ENCODE measurements around the gene SENP1. TPM values are rescaled to one million over a fixed set of nuclear protein-coding genes. Genes with fewer than 3 reads are reported as not detected.

Gene SENP1
- polyA plus RNA-seq, 2 of the 4 experiments (the other 2 are of a cell fraction): 13.9 to 49.3 TPM

DNA sequence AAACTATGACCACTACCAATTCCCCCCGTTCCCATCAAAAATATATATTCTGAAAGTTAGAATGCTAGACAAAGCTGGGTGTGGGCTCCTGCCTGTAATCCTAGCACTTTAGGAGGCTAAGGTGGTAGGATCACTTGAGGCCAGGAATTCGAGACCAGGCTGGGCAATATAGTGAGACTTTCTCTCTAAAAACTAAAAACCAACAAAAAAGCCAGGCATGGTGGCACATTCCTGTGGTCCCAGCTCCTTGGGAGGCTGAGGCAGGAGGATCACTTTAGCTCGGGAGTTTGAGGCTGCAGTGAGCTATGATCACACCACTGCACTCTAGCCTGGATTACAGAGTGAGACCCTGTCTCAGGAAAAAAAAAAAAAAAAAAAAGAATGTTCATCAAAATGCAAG is 52.8 kb downstream of the SENP1 start:
- no peak overlapping the region for H3K27ac ChIP-seq
- no peak for FAIRE-seq

DNA sequence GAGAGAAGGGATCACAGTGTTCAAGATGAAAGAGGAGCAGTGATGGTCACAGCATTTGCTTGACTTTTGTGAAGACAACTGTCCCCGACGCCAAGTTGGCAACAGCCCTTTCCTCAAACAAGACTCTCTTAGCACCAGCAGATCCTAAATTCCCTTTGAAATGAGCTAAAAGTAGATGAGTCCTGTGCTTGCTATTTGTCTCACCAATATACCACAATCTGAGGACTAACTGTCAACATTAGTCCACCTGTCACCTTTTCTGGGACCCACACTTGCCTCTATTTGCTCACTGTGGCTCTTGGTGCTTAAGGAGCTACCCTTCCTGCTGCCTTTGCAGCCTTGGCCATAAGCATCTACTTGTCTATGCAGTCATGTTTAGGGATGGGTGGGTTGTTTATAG is 54.2 kb downstream of the SENP1 start:
- H3K4me3 ChIP-seq: no peak overlapping the region
- FAIRE-seq (no peak), DNase-seq (ENCODE audit: low read depth in 1 of 2, low spot score in 1 of 2) (no peak), ATAC-seq (no peak)
- no peaks in the 10 kb centered on the region for H3K9me3 ChIP-seq
- no peaks in the 10 kb centered on the region for H3K4me1 ChIP-seq
- TF ChIP-seq EHF (CRISPR knock-in tag; IDR thresholded peaks at IDR 0.05) (no peak), FOSL2 (IDR thresholded peaks at IDR 0.05) (no peak), FOSL2 (CRISPR knock-in tag; IDR thresholded peaks at IDR 0.05) (no peak), SREBF2 (IDR thresholded peaks at IDR 0.05) (no peak), ZFP36 (IDR thresholded peaks at IDR 0.05; ENCODE audit: borderline replicate concordance, partially characterized antibody) (no peak), POLR2AphosphoS2 (conservative IDR thresholded peaks at IDR 0.05; ENCODE audit: low read length) (no peak)
- TF ChIP-seq, protein P1, sequence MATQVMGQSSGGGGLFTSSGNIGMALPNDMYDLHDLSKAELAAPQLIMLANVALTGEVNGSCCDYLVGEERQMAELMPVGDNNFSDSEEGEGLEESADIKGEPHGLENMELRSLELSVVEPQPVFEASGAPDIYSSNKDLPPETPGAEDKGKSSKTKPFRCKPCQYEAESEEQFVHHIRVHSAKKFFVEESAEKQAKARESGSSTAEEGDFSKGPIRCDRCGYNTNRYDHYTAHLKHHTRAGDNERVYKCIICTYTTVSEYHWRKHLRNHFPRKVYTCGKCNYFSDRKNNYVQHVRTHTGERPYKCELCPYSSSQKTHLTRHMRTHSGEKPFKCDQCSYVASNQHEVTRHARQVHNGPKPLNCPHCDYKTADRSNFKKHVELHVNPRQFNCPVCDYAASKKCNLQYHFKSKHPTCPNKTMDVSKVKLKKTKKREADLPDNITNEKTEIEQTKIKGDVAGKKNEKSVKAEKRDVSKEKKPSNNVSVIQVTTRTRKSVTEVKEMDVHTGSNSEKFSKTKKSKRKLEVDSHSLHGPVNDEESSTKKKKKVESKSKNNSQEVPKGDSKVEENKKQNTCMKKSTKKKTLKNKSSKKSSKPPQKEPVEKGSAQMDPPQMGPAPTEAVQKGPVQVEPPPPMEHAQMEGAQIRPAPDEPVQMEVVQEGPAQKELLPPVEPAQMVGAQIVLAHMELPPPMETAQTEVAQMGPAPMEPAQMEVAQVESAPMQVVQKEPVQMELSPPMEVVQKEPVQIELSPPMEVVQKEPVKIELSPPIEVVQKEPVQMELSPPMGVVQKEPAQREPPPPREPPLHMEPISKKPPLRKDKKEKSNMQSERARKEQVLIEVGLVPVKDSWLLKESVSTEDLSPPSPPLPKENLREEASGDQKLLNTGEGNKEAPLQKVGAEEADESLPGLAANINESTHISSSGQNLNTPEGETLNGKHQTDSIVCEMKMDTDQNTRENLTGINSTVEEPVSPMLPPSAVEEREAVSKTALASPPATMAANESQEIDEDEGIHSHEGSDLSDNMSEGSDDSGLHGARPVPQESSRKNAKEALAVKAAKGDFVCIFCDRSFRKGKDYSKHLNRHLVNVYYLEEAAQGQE (IDR thresholded peaks at IDR 0.05): no peak
- TF ChIP-seq, protein P2, sequence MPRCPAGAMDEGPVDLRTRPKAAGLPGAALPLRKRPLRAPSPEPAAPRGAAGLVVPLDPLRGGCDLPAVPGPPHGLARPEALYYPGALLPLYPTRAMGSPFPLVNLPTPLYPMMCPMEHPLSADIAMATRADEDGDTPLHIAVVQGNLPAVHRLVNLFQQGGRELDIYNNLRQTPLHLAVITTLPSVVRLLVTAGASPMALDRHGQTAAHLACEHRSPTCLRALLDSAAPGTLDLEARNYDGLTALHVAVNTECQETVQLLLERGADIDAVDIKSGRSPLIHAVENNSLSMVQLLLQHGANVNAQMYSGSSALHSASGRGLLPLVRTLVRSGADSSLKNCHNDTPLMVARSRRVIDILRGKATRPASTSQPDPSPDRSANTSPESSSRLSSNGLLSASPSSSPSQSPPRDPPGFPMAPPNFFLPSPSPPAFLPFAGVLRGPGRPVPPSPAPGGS (IDR thresholded peaks at IDR 0.05): no peak
- WGBS (ENCODE audit: missing lambda C conversion rate): 92% methylated on average over 2 of the region's 2 CpGs
- CTCF ChIA-PET: interaction anchor here (1.0 to 1.2 kb wide), 2 partner anchors 10 to 88 kb away, joined by 3 to 4 read pairs; partner anchors contain the start of gene TMEM106C
- H3K4me2 ChIP-seq: no peak overlapping the region
- POLR2A ChIA-PET: interaction anchor here (1.1 kb wide), 1 partner anchor 106 kb away, joined by 3 read pairs; the partner anchor contains the start of gene ASB8
- H3K27ac ChIP-seq: no peak overlapping the region

More for the DNA sequence above, 52.8 kb downstream of the SENP1 start:
- DNase-seq (ENCODE audit: low read depth in 1 of 2, low spot score in 1 of 2) (no peak), ATAC-seq (no peak)
- 91% methylated on average over 3 of the region's 3 CpGs for WGBS (ENCODE audit: missing lambda C conversion rate)
- Histone ChIP-seq H3K4me1 (no peaks in the 10 kb centered on the region), H3K4me2 (no peak overlapping the region), H3K9me3 (no peaks in the 10 kb centered on the region; the same call in 2 of the 3 replicates), H3K4me3 (no peak overlapping the region)
- POLR2A ChIA-PET: interaction anchor here (0.6 kb wide), 1 partner anchor 104 kb away, joined by 3 read pairs; the partner anchor contains the start of gene ASB8
- CTCF ChIA-PET: interaction anchor here (0.5 to 1.1 kb wide), 5 partner anchors 9 to 113 kb away, joined by 3 to 4 read pairs (median 3); no protein-coding TSS in a partner anchor
- no peak for TF ChIP-seq HOXB5 (CRISPR knock-in tag; IDR thresholded peaks at IDR 0.05)
- no peak for TF ChIP-seq SREBF2 (IDR thresholded peaks at IDR 0.05)
- no peak for TF ChIP-seq ESRRA (IDR thresholded peaks at IDR 0.05; ENCODE audit: borderline replicate concordance, low read length)
- TF ChIP-seq RCOR1 (IDR thresholded peaks at IDR 0.05; ENCODE audit: low read depth, low read length): no peak
- TF ChIP-seq JUN (IDR thresholded peaks at IDR 0.05): no peak
- TF ChIP-seq FOSL2 (IDR thresholded peaks at IDR 0.05): no peak
- no peak for TF ChIP-seq FOSL2 (CRISPR knock-in tag; IDR thresholded peaks at IDR 0.05)

DNA sequence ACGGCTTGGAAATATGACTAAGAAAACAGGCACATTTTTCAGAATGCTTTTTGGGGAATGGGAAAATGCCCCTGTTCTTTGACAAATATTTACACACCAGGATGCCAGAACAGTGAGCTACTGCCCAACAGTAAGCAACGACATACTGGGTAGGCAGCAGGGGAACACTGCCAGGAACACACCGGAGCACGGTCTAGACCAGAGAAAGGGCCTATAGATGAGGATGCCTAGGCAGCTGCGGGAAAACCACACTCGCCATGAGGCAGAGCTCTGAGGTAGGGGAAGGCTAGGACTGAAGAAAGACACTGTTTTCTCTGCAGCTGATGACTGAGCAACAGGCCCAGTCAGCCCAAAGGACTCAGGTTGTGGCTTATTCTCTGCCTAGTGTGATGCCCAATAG is 55.7 kb downstream of the SENP1 start:
- FAIRE-seq (no peak), DNase-seq (ENCODE audit: low read depth in 1 of 2, low spot score in 1 of 2) (no peak), ATAC-seq (no peak)
- POLR2A ChIA-PET: no interaction called here
- no peak overlapping the region for H3K4me3 ChIP-seq
- no peaks in the 10 kb centered on the region for H3K4me1 ChIP-seq
- CTCF ChIA-PET: no interaction called here
- H3K27ac ChIP-seq: no peak overlapping the region
- 84% methylated on average over 6 of the region's 6 CpGs for WGBS (ENCODE audit: missing lambda C conversion rate)
- no peaks in the 10 kb centered on the region for H3K9me3 ChIP-seq
- H3K4me2 ChIP-seq: no peak overlapping the region
- TF ChIP-seq HEYL (CRISPR knock-in tag; IDR thresholded peaks at IDR 0.05): no peak
- no peak for TF ChIP-seq PHF8 (IDR thresholded peaks at IDR 0.05; ENCODE audit: borderline replicate concordance, low read depth)
- TF ChIP-seq NR3C1 (IDR thresholded peaks at IDR 0.05): no peak
- TF ChIP-seq JUNB (IDR thresholded peaks at IDR 0.05): no peak
- TF ChIP-seq HOXB13 (CRISPR knock-in tag; IDR thresholded peaks at IDR 0.05; ENCODE audit: low read depth): no peak
- TF ChIP-seq, protein P3, sequence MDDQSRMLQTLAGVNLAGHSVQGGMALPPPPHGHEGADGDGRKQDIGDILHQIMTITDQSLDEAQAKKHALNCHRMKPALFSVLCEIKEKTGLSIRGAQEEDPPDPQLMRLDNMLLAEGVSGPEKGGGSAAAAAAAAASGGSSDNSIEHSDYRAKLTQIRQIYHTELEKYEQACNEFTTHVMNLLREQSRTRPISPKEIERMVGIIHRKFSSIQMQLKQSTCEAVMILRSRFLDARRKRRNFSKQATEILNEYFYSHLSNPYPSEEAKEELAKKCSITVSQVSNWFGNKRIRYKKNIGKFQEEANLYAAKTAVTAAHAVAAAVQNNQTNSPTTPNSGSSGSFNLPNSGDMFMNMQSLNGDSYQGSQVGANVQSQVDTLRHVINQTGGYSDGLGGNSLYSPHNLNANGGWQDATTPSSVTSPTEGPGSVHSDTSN (IDR thresholded peaks at IDR 0.05): no peak
- TF ChIP-seq RAD21 (conservative IDR thresholded peaks at IDR 0.05 in 1 of 2, IDR thresholded peaks at IDR 0.05 in 1 of 2): no peak
- TF ChIP-seq, protein P4, sequence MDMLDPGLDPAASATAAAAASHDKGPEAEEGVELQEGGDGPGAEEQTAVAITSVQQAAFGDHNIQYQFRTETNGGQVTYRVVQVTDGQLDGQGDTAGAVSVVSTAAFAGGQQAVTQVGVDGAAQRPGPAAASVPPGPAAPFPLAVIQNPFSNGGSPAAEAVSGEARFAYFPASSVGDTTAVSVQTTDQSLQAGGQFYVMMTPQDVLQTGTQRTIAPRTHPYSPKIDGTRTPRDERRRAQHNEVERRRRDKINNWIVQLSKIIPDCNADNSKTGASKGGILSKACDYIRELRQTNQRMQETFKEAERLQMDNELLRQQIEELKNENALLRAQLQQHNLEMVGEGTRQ (IDR thresholded peaks at IDR 0.05): no peak
- TF ChIP-seq KDM5A (IDR thresholded peaks at IDR 0.05): no peak
- TF ChIP-seq RFX5 (IDR thresholded peaks at IDR 0.05): no peak
- TF ChIP-seq, protein P5, sequence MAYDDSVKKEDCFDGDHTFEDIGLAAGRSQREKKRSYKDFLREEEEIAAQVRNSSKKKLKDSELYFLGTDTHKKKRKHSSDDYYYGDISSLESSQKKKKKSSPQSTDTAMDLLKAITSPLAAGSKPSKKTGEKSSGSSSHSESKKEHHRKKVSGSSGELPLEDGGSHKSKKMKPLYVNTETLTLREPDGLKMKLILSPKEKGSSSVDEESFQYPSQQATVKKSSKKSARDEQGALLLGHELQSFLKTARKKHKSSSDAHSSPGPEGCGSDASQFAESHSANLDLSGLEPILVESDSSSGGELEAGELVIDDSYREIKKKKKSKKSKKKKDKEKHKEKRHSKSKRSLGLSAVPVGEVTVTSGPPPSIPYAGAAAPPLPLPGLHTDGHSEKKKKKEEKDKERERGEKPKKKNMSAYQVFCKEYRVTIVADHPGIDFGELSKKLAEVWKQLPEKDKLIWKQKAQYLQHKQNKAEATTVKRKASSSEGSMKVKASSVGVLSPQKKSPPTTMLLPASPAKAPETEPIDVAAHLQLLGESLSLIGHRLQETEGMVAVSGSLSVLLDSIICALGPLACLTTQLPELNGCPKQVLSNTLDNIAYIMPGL (CRISPR knock-in tag; IDR thresholded peaks at IDR 0.05; ENCODE audit: borderline replicate concordance): no peak
- TF ChIP-seq ZSCAN20 (CRISPR knock-in tag; IDR thresholded peaks at IDR 0.05): no peak
- no peak for TF ChIP-seq MAFK (IDR thresholded peaks at IDR 0.05; ENCODE audit: partially characterized antibody)

Measured in A549 (cell line).